ENCODE results near the gene ALPL. TPM values are rescaled to one million over a fixed set of nuclear protein-coding genes. Genes with fewer than 3 reads are reported as not detected.

Gene ALPL
- polyA plus RNA-seq, 1 donor from 2014 or later, result 0.42 TPM

DNA sequence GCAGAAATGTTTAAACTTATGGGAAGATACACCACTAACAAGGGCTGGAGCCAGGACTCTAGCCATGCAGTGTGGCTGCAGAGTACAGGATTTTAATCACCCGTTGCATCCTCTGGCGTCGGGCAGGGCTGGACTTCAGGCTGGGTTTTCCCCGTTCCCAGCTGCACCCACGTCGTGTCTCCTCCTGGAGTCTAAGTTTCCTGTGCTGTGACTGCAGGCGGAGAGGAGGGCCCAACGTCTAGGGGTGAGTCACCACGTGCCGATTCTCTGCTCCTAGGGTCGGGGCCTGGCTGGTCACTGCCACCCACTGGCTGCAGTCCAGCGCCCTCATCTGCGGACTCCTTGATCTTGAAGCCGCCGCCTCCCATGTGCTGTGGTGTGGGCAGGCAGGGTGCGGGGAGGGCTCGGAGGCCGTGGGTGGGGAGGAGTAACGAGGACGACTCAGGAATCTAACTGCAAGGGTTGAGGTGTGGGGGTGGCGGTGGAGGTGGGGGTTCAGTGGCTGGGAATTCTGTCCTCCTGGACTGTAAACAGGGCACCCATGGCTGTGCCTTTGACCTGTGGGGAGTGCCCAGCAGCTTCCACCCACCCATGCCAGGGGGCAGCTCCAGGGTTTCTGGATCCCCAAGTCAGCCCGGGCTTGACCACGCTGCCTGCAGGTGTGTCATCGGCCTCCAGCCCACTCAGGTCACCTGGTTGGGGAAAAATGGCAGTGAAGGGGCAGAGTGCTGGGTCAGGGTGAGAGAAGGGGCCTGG is 77.8 kb downstream of the ALPL start:
- Histone ChIP-seq H3K9me3 (ENCODE audit: low read length) (no peaks in the 10 kb centered on the region), H3K27ac (ENCODE audit: low read length) (no peak overlapping the region), H2AFZ (ENCODE audit: low read depth, low read length) (no peak overlapping the region), H3K9me2 (ENCODE audit: insufficient read depth, low read length) (no peaks in the 10 kb centered on the region), H3K79me2 (replicated peaks; ENCODE audit: insufficient read depth, low read length) (no peaks in the 10 kb centered on the region), H3K4me3 (ENCODE audit: low read length) (no peak overlapping the region), H3K36me3 (ENCODE audit: insufficient read depth, low read length) (no peaks in the 10 kb centered on the region), H3K27me3 (ENCODE audit: insufficient read depth, low read depth, low read length) (no peaks in the 10 kb centered on the region), H3F3A (ENCODE audit: insufficient read depth, low read length, poor library complexity, severe bottlenecking) (no peaks in the 10 kb centered on the region), H3K9ac (ENCODE audit: low read length) (no peak overlapping the region), H4K20me1 (ENCODE audit: insufficient read depth) (no peaks in the 10 kb centered on the region), H3K4me2 (ENCODE audit: low read length) (no peak overlapping the region)
- TF ChIP-seq, protein P1, sequence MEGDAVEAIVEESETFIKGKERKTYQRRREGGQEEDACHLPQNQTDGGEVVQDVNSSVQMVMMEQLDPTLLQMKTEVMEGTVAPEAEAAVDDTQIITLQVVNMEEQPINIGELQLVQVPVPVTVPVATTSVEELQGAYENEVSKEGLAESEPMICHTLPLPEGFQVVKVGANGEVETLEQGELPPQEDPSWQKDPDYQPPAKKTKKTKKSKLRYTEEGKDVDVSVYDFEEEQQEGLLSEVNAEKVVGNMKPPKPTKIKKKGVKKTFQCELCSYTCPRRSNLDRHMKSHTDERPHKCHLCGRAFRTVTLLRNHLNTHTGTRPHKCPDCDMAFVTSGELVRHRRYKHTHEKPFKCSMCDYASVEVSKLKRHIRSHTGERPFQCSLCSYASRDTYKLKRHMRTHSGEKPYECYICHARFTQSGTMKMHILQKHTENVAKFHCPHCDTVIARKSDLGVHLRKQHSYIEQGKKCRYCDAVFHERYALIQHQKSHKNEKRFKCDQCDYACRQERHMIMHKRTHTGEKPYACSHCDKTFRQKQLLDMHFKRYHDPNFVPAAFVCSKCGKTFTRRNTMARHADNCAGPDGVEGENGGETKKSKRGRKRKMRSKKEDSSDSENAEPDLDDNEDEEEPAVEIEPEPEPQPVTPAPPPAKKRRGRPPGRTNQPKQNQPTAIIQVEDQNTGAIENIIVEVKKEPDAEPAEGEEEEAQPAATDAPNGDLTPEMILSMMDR (IDR thresholded peaks at IDR 0.05; ENCODE audit: poor library complexity, severe bottlenecking), result no peak
- no peak for TF ChIP-seq RAD21 (conservative IDR thresholded peaks at IDR 0.05)
- no peak for TF ChIP-seq TAF1 (IDR thresholded peaks at IDR 0.05; ENCODE audit: low read depth)
- TF ChIP-seq REST (IDR thresholded peaks at IDR 0.05; ENCODE audit: borderline replicate concordance), result no peak

DNA sequence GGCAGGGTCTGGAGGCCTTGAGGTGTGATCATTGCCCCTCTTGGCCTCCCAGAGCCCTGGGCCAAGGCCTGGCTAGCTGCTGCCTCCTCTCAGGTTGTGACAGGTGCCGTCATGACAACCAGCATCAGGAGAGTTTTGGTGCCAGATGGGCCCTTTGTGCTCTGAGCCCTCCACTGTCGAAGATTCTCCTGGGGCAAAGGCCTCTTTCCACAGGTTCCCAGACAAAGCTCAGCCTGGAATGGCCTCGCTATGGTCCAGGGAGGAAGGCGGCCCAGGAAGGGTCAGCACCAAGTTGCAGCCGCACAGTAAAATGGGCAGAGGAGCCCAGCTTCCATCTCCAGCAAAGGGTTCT is 78.4 kb downstream of the ALPL start:
- Histone ChIP-seq H4K20me1 (ENCODE audit: insufficient read depth) (no peaks in the 10 kb centered on the region), H3K27ac (ENCODE audit: low read length) (no peak overlapping the region), H3K36me3 (ENCODE audit: insufficient read depth, low read length) (no peaks in the 10 kb centered on the region), H3K27me3 (ENCODE audit: insufficient read depth, low read depth, low read length) (no peaks in the 10 kb centered on the region), H3F3A (ENCODE audit: insufficient read depth, low read length, poor library complexity, severe bottlenecking) (no peaks in the 10 kb centered on the region), H3K79me2 (replicated peaks; ENCODE audit: insufficient read depth, low read length) (no peaks in the 10 kb centered on the region), H2AFZ (ENCODE audit: low read depth, low read length) (no peak overlapping the region), H3K9me2 (ENCODE audit: insufficient read depth, low read length) (no peaks in the 10 kb centered on the region), H3K4me2 (ENCODE audit: low read length) (no peak overlapping the region), H3K4me3 (ENCODE audit: low read length) (no peak overlapping the region), H3K9me3 (ENCODE audit: low read length) (no peaks in the 10 kb centered on the region), H3K9ac (ENCODE audit: low read length) (no peak overlapping the region)
- no peak for TF ChIP-seq EZH2 (IDR thresholded peaks at IDR 0.05; ENCODE audit: borderline replicate concordance, insufficient read depth, low read length, poor library complexity, severe bottlenecking)
- no peak for TF ChIP-seq REST (IDR thresholded peaks at IDR 0.05; ENCODE audit: borderline replicate concordance)
- TF ChIP-seq SMC3 (conservative IDR thresholded peaks at IDR 0.05; ENCODE audit: poor library complexity), result no peak
- TF ChIP-seq TAF1 (IDR thresholded peaks at IDR 0.05; ENCODE audit: low read depth), result no peak

All from neural cell (in vitro differentiated cells).